Lung (tissue), 12 donors: ENCODE results near the gene AIM2. TPM values are rescaled to one million over a fixed set of nuclear protein-coding genes. Genes with fewer than 3 reads are reported as not detected.
A peak's percentile ranks its signal among the peaks of the same experiment; 100 is the strongest.

ENCODE experiments used
- ATAC-seq: fragments of 200-7000 bp; cut with Tn5 transposase; one replicate; pipeline ENCODE4 v1.9.1; 2020; ENCODE audit warnings: moderate number of reproducible peaks; ENCODE audit not compliant: insufficient read depth, low FRiP score
- DNase-seq, 3 donors: peaks; one replicate each; pipeline ENCODE4 v3.0.0-alpha.2; 2013 to 2017
- H3K27ac ChIP-seq, 2 donors: one replicate each; pipeline ENCODE4 v1.5.1; 2013; ENCODE audit warnings: mild to moderate bottlenecking in 2 of 2, moderate library complexity in 2 of 2, control low read depth in 1 of 2, inconsistent platforms in 1 of 2, low read depth in 1 of 2, low read length in 1 of 2
- H3K27me3 ChIP-seq, 3 donors: one replicate each; pipeline ENCODE4 v1.5.1; 2013; ENCODE audit warnings: low read length in 2 of 3; ENCODE audit not compliant: control insufficient read depth in 3 of 3, insufficient read depth in 3 of 3
- H3K36me3 ChIP-seq, 4 donors: one replicate each; pipeline ENCODE4 v1.5.1; 2013; ENCODE audit warnings: low read length in 4 of 4, mild to moderate bottlenecking in 1 of 4, moderate library complexity in 1 of 4; ENCODE audit not compliant: control insufficient read depth in 4 of 4, insufficient read depth in 4 of 4
- H3K4me1 ChIP-seq, 5 donors: one replicate each; pipeline ENCODE4 v1.5.1; 2013; ENCODE audit warnings: low read length in 5 of 5, mild to moderate bottlenecking in 2 of 5, moderate library complexity in 1 of 5; ENCODE audit not compliant: control insufficient read depth in 5 of 5, insufficient read depth in 5 of 5
- H3K4me3 ChIP-seq: one replicate; pipeline ENCODE4 v1.5.1; 2013; ENCODE audit warnings: mild to moderate bottlenecking, control low read depth, moderate library complexity
- H3K9ac ChIP-seq, 2 donors: one replicate each; pipeline ENCODE4 v1.5.1; 2013; ENCODE audit warnings: low read length in 2 of 2, control low read depth in 1 of 2; ENCODE audit not compliant: insufficient read depth in 1 of 2
- H3K9me3 ChIP-seq, 4 donors: one replicate each; pipeline ENCODE4 v1.5.1; 2013; ENCODE audit warnings: low read length in 3 of 4, mild to moderate bottlenecking in 1 of 4, moderate library complexity in 1 of 4; ENCODE audit not compliant: control insufficient read depth in 4 of 4, insufficient read depth in 3 of 4
- CTCF ChIP-seq: IDR thresholded peaks from 2 replicates; pipeline ENCODE4 v1.5.1; 2012; ENCODE audit warnings: mild to moderate bottlenecking; ENCODE audit errors: control extremely low read depth, extremely low read depth
- WGBS, 2 donors: extraction: QIAGEN DNeasy Blood & Tissue Kit; methylation state at CpG; one replicate each; pipeline ENCODE4 v1.1.7; 2013; 5-methylcytosine and 5-hydroxymethylcytosine counted together
- polyA plus RNA-seq, 2 donors: library from polyadenylated mRNA; stranded (reverse); fragments of 200-250 nt; gene quantifications; one replicate each; pipeline ENCODE4 v1.2.1, GENCODE V29; 2013
- total RNA-seq, 2 donors: library from RNA; depleted of rRNA in 1 of 2; stranded (reverse); fragments of >200 nt in 1 of 2; gene quantifications; one replicate each; pipeline ENCODE4 v1.2.1, GENCODE V29; 2014 to 2021
- donor health status: control.
- donor health status: control.
- donor health status: Bipolar disorder and iron deficiency.
- donor health status: healthy.
- donor health status: DM: yes; HTN: yes; CAD: no.

Gene AIM2
- total and polyA plus RNA-seq, 4 donors, result 0.47 to 2.9 (median 1.4) TPM

- H3K36me3 ChIP-seq, result peaks cover 10 to 18% (median 12%) of the 10 kb centered on the region in 4 donors
- no peak for DNase-seq
- ATAC-seq, result no peak
- TF ChIP-seq CTCF, result no peak
- H3K4me1 ChIP-seq, result peaks cover 0 to 5% (median 0%) of the 10 kb centered on the region in 5 donors
- no peak overlapping the region for H3K27ac ChIP-seq
- H3K9ac ChIP-seq, result no peak overlapping the region
- 90 to 91% methylated on average over 7 of the region's 7 CpGs for WGBS, 2 donors
- H3K9me3 ChIP-seq, result no peaks in the 10 kb centered on the region
- no peak overlapping the region for H3K4me3 ChIP-seq
- H3K27me3 ChIP-seq, result no peaks in the 10 kb centered on the region
Measured at GRCh38 chr1:159058751-159059150, 17.8 kb downstream of the AIM2 start.

- Histone ChIP-seq H3K4me3 (no peak overlapping the region), H3K4me1 (peaks cover 0 to 5% (median 0%) of the 10 kb centered on the region in 5 donors), H3K27ac (no peak overlapping the region), H3K9ac (no peak overlapping the region), H3K9me3 (no peaks in the 10 kb centered on the region), H3K36me3 (peaks cover 13 to 26% (median 22%) of the 10 kb centered on the region in 4 donors), H3K27me3 (no peaks in the 10 kb centered on the region)
- ATAC-seq, result no peak
- 57 to 80% methylated on average over 7 of the region's 7 CpGs for WGBS, 2 donors
- no peak for TF ChIP-seq CTCF
- DNase-seq, result no peak
Measured at GRCh38 chr1:159056069-159056698, 20.4 kb downstream of the AIM2 start.

GRCh38 chr1:159055181-159055641 is 21.4 kb downstream of the AIM2 start:
- no peak overlapping the region for H3K4me3 ChIP-seq
- no peak overlapping the region for H3K9ac ChIP-seq
- H3K27ac ChIP-seq, result peak overlapping the region in 1 of 2 donors; percentile 27
- DNase-seq, result no peak
- WGBS, 2 donors, result 26 to 65% methylated on average over 5 of the region's 5 CpGs
- H3K27me3 ChIP-seq, result no peaks in the 10 kb centered on the region
- TF ChIP-seq CTCF, result no peak
- no peaks in the 10 kb centered on the region for H3K9me3 ChIP-seq
- no peak for ATAC-seq
- H3K4me1 ChIP-seq, result peaks cover 0 to 5% (median 0%) of the 10 kb centered on the region in 5 donors
- peaks cover 17 to 31% (median 25%) of the 10 kb centered on the region in 4 donors for H3K36me3 ChIP-seq
